HPDE6-E6E7 (cell line): ENCODE data around the gene PACSIN1.

Source experiments
- DNase-seq: peaks from one replicate; pipeline ENCODE4 v3.0.0; 2011; ENCODE audit warnings: missing footprints; ENCODE audit errors: extremely low spot score

The PACSIN1 gene

DNA sequence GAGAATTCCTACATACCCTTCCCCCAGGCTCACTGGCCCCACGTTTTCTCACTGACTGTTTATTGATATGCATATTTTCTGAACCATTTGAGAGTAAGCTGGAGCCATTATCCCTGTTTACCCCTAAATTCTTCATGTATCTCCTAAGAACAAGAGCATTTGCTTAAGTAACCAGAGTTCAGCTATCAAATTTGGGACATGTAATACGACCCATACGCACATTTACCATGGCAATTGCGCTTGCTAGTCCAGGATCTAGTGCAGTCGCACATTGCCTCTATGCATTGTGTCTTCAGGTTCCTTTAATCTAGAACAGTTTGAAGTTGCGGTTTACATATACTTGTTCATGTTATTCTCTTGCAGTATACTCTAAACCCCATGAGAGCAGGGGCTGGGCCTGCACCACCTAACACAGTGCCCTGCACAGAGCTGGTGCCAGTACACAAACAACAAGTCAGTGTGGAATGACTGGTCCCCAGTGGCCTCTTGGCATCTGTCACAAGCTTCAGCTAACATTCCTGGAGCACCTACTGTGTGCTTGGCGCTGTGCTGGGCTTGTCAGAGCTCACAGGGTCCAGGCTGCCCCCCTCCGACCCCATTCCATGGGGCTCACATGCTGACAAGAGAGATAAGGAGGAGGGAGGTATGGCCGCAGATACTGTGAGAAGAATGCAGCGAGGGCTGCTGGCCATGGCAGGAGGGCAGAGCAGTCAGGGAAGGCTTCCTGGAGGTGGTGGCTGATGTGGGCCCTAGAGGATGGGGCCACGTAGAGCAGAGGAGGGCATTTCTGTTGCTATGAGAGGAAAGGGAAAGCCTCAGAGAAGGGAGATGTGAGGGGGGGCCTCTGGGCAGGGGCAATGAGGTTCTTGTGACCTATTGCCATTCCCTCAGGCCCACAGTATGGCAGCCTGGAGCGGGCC is 62.1 kb downstream of the PACSIN1 start:
- no peak for DNase-seq

- DNase-seq = no peak
Measured at GRCh38 chr6:34528996-34529664, 63.3 kb downstream of the PACSIN1 start.

GRCh38 chr6:34529665-34530327 is 63.9 kb downstream of the PACSIN1 start:
- DNase-seq = no peak

GRCh38 chr6:34530753-34531365 is 65.0 kb downstream of the PACSIN1 start:
- DNase-seq = no peak

DNA sequence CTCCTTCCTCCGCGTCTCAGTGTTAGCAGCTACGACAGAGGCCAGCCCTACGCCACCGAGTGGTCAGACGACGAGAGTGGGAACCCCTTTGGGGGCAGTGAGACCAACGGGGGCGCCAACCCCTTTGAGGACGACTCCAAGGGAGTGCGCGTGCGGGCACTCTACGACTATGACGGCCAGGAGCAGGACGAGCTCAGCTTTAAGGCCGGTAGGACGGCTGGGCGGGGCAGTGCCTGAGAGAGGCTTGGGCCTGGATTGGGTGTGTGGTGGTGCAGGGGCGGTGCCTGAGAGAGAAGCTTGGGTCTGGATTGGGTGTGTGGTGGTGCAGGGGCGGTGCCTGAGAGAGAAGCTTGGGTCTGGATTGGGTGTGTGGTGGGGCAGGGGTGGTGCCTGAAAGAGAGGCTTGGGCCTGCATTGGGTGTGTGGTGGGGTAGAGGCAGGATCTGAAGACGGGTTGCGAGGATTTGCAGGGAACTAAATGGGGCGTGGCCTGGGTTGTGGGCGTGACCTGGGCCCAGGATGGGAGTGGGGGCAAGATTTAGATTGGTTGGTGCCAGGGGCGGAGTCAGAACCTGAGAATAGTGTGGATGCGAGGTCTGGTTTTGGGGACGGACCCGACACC is 65.8 kb downstream of the PACSIN1 start:
- DNase-seq = no peak

DNA sequence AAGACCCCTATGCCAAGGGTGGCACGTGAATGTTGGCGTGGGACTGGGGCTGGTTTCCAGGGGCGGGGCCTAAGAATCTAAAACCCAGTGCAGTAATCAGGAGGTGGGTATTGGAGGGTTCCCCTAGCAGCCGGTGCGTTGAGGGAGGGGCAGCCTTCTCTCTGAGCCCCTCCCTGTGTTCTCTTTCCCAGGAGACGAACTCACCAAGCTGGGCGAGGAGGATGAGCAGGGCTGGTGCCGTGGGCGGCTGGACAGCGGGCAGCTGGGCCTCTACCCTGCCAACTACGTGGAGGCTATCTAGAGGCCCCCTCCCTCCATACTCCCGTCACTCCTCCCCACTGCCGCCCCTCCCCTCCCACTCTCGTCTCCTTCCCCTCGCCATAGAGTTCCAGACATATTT is 66.4 kb downstream of the PACSIN1 start:
- no peak for DNase-seq

- no peak for DNase-seq
Measured at GRCh38 chr6:34534146-34534545, 68.3 kb downstream of the PACSIN1 start.

GRCh38 chr6:34534656-34535055 is 68.8 kb downstream of the PACSIN1 start:
- no peak for DNase-seq

- DNase-seq = no peak
Measured at GRCh38 chr6:34535199-34535598, 69.3 kb downstream of the PACSIN1 start.

DNA sequence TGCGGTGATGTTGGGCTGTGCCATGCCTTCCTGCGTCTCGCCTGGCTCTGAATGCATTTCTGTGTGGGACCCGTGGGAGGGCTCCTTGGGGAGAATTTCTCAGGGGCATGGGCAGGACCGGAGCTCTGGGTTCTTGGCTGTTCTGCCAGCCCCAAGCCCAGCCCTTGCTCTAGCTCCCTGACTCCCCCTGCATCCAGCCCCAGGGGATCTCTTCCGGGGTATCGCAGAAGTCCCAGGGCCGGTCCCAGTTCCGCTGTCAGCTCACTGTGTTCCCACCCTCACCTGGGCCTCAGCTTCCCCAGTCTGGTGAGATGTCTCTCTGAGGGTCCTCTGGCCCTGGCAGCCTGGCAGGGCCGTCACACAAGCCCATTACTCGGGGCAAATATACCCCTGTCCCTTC is 69.8 kb downstream of the PACSIN1 start:
- no peak for DNase-seq

GRCh38 chr6:34536251-34536958 is 70.5 kb downstream of the PACSIN1 start:
- DNase-seq = no peak

- no peak for DNase-seq
Measured at GRCh38 chr6:34536959-34537848, 71.3 kb downstream of the PACSIN1 start.

- no peak for DNase-seq
Measured at GRCh38 chr6:34537922-34538550, 72.2 kb downstream of the PACSIN1 start.

- no peak for DNase-seq
Measured at GRCh38 chr6:34538581-34538980, 72.7 kb downstream of the PACSIN1 start.

DNA sequence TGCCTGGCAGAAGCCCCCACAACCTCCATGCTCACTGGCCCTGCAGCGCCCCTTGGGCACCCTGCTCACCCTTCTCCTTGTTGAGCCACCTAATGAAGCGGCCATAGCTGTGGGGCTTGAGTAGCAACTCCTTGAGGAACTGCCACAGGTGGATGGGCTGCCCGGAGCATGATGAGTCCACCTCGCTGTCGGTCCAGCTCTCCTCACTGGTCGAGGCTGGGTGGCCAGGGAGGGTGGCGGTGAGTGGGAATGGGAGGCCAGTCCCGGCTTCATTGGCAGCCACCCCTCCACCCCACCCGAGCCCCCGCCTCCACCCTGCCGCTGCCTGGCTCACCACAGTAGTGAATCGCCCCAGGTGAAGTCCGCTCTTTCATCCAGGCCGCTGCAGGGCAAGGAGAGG is 73.3 kb downstream of the PACSIN1 start:
- no peak for DNase-seq

GRCh38 chr6:34540222-34540621 is 74.3 kb downstream of the PACSIN1 start:
- no peak for DNase-seq

- no peak for DNase-seq
Measured at GRCh38 chr6:34540841-34541240, 75.0 kb downstream of the PACSIN1 start.

DNA sequence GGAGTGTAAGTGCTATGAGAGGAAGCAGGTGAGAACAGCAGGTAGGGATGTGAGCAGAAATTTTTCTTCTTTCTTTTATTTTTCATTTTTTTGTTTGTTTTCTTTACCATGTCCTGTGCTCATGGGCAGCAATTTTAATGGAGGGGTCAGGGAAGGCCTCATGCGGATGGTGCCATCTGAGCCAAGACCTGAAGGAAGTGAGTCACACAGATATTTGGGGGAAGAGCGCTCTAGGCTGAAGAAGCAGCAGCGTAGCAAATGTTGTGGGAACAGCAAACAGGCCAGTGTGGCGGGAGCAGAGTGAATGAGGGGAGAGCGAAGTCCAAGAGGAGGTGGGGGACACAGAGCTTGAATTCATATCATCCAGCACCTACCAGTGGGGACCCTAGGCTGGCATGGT is 77.5 kb downstream of the PACSIN1 start:
- no peak for DNase-seq

DNA sequence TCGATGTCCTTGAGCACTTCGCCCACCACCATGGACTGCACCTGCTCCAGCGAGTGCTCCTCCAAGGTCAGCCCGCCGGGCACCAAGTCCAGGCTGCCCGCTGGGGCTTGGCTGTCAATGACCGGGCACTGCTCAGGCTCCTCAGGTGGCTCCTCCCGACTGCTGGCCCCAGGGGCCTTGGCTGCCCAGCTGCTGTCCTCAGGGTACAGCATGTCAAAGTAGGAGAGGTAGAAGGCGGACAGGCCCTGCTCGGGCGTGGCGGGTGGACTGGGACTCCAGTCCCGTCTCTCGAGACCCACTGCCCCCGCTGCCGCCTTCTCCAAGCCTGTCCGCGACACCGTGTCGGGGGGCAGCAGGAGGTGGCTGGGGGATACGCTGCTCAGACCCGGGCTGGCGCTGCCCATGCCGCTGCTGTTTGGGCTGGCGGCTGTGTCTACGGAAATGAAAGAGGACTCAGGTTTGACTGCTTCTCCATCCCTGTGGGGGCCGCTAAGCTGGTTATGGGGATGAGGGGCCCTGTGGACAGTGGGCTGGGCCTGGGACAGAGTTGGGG is 78.3 kb downstream of the PACSIN1 start:
- no peak for DNase-seq
